ENCODE measurements around the gene ZNF569.
"Not testable (repeated sequence)": the region's sequence is repeated elsewhere in the genome, so short reads cannot be mapped to it uniquely, and the experiment has no call there.

Gene ZNF569

GRCh38 chr19:37401078-37401477 lies 66.2 kb downstream of the ZNF569 start:
- DNase-seq (ENCODE audit: low read depth in 2 of 2) = no peak

GRCh38 chr19:37391399-37391798 lies 75.8 kb downstream of the ZNF569 start:
- DNase-seq (ENCODE audit: low read depth in 2 of 2) = not testable (repeated sequence)

GRCh38 chr19:37389234-37389633 lies 78.0 kb downstream of the ZNF569 start:
- DNase-seq (ENCODE audit: low read depth in 2 of 2) = no peak

GRCh38 chr19:37370880-37371661 lies 96.2 kb downstream of the ZNF569 start, which contains the start of gene ZNF527:
ZNF527 (plus strand) TSS chr19:37371099; CDS start chr19:37374199, 3,100 bp downstream.
- peak; percentile 95 to 96 for DNase-seq (ENCODE audit: low read depth in 2 of 2)

GRCh38 chr19:37370386-37370879 lies 96.8 kb downstream of the ZNF569 start:
- DNase-seq (ENCODE audit: low read depth in 2 of 2) = not testable (repeated sequence)

- DNase-seq (ENCODE audit: low read depth in 2 of 2) = no peak
Measured at GRCh38 chr19:37362733-37363132, 104.5 kb downstream of the ZNF569 start.

GRCh38 chr19:37361994-37362393 lies 105.2 kb downstream of the ZNF569 start:
- DNase-seq (ENCODE audit: low read depth in 2 of 2) = no peak

All from stimulated activated CD8-positive, alpha-beta memory T cell treated with anti-CD3 and anti-CD28 coated beads, Interleukin-15, amount 100 ng/mL, for 4 hours (primary cell).